Naive B cell (primary cell): Measurements from ENCODE around the gene TNFRSF25. TPM values are rescaled to one million over a fixed set of nuclear protein-coding genes. Genes with fewer than 3 reads are reported as not detected.

ENCODE experiments used
- ATAC-seq, 2 donors: fragments of 150-1000 bp; cut with Tn5 transposase; 2 replicates each; pipeline ENCODE4 v1.10.0; 2021; ENCODE audit warnings: low read depth in 2 of 2, mild to moderate bottlenecking in 2 of 2, moderate library complexity in 2 of 2
- DNase-seq: peaks from one replicate; pipeline ENCODE4 v3.0.0; 2022
- H3K27ac Mint-ChIP-seq, 6 donors: one replicate each; pipeline ENCODE4 v1.8.0; 2020 to 2022; ENCODE audit warnings: mild to moderate bottlenecking in 6 of 6, mixed read lengths in 6 of 6, moderate library complexity in 5 of 6, inconsistent platforms in 2 of 6
- H3K27me3 Mint-ChIP-seq, 3 donors: one replicate each; pipeline ENCODE4 v1.8.0; 2021 to 2022; ENCODE audit warnings: mixed read lengths in 3 of 3, mild to moderate bottlenecking in 1 of 3
- H3K36me3 Mint-ChIP-seq, 2 donors: one replicate each; pipeline ENCODE4 v1.8.0; 2020 to 2022; ENCODE audit warnings: mixed read lengths in 2 of 2, inconsistent platforms in 1 of 2, mild to moderate bottlenecking in 1 of 2
- H3K4me1 Mint-ChIP-seq, 3 donors: one replicate each; pipeline ENCODE4 v1.8.0; 2020 to 2022; ENCODE audit warnings: mixed read lengths in 3 of 3, inconsistent platforms in 1 of 3, mild to moderate bottlenecking in 1 of 3, moderate library complexity in 1 of 3
- H3K4me3 Mint-ChIP-seq, 8 donors: one replicate each; pipeline ENCODE4 v1.8.0; 2020 to 2022; ENCODE audit warnings: mild to moderate bottlenecking in 8 of 8, mixed read lengths in 8 of 8, moderate library complexity in 8 of 8, inconsistent platforms in 2 of 8
- H3K9me3 Mint-ChIP-seq, 7 donors: one replicate each; pipeline ENCODE4 v1.8.0; 2020 to 2022; ENCODE audit warnings: mixed read lengths in 7 of 7, mild to moderate bottlenecking in 5 of 7, inconsistent platforms in 2 of 7, moderate library complexity in 1 of 7
- polyA plus RNA-seq, 6 donors: library from polyadenylated mRNA; unstranded; fragments of 300-500 nt; fragmentation: Illumina TruSeq; gene quantifications; one replicate each; pipeline ENCODE4 v1.2.3, GENCODE V29; 2021; ENCODE audit warnings: low read depth in 6 of 6

Gene TNFRSF25
- polyA plus RNA-seq, 6 donors from 2014 or later: 0.28 to 0.68 TPM; not detected in 4

DNA sequence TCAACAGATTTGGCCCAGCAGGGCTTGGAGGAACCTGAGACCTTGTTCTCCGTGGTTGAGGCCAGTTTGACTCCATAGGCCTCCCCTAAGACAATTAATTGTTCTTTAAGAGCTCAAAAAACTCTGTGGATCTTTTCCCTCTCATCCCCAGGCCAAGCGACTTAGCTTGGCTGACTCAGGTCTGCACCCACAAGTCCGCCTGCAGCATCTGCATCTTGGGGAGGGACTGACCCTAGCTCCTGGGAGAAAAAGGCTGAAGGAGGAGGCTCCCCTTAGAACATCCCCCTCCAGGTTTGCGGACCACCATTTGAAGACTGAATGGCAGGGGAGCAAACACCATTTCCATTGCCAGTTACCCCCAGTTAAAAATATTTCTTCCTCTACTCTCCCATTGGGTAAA is 44.7 kb downstream of the TNFRSF25 start:
- H3K4me1 Mint-ChIP-seq: peaks cover 10 to 31% (median 17%) of the 10 kb centered on the region in 3 donors
- H3K4me3 Mint-ChIP-seq: no peak overlapping the region
- H3K27ac Mint-ChIP-seq: no peak overlapping the region
- DNase-seq (no peak), ATAC-seq (no peak)
- H3K9me3 Mint-ChIP-seq: peaks cover 0 to 4% (median 0%) of the 10 kb centered on the region in 7 donors
- no peaks in the 10 kb centered on the region for H3K36me3 Mint-ChIP-seq
- H3K27me3 Mint-ChIP-seq: peaks cover 36 to 77% (median 69%) of the 10 kb centered on the region in 3 donors

DNA sequence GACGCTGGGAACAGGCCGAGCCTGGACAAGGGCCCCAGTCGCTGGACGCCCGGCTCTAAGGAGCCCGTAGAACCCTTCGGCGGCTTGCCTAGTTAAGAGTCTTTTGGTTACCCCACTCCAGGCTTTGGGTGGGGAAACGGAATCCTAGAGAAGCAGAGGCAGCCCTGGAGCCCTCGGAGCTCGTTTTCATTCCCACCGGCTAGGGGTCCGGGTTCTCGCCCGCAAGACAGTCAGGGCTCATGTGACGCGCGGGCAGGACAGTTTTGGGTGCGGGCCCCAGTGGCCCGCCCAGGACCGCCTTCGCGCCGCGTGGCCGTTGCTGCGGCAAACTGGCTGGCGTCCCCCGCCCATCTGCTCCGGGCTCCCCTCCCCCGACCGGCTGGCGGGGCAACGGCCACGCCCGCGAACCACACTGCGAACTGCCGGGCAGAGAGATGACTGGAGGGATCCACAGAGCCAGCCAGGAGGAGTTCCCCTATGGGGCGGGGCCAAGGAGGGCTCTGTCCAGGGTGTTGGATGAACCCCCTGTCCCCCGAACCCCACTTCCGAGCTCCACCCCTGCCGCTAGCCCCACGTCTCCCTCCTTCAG is 45.4 kb downstream of the TNFRSF25 start:
- peak overlapping the region in 3 of 8 donors; percentile 41 to 58 (median 56) for H3K4me3 Mint-ChIP-seq
- H3K4me1 Mint-ChIP-seq: peaks cover 10 to 31% (median 17%) of the 10 kb centered on the region in 3 donors
- peaks cover 0 to 4% (median 0%) of the 10 kb centered on the region in 7 donors for H3K9me3 Mint-ChIP-seq
- ATAC-seq: no peak
- no peaks in the 10 kb centered on the region for H3K36me3 Mint-ChIP-seq
- no peak overlapping the region for H3K27ac Mint-ChIP-seq
- peaks cover 41 to 77% (median 71%) of the 10 kb centered on the region in 3 donors for H3K27me3 Mint-ChIP-seq
- DNase-seq: no peak

DNA sequence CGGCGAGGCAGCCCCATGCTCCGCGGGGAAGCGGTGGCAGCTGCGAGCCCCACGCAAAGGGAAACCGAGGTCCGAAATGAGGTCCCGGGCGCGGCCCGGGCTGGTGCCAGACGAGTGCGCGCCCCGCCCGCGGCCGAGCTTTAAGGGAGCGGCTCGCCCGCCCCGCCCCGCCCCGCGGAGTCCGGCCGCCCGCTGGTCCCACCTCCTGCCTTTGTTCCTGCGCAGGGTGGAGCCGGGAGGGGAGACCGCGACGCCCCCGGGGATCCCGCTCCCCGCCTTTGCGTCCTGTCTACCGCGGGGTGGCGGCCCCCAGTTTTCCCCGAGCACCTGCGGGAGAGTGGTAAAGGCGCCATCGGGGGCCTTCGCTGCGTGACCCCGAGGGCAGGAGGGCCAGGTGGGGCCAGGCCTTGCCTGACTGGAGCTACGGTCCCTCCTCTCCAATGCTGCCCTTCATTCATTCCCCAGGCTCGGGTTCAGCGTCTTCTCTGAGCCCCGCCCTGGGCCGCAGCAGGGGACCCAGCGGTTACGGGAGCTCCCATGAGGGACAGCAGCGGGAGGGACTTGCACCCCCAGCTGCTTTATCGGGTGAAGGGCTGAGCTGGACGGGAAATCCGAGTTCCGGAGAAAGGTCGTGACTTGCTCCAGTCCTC is 46.0 kb downstream of the TNFRSF25 start, which contains the start of gene HES2:
HES2 (minus strand) TSS at position 116 of the 650 bp plus-strand sequence; CDS start at position 17, 99 bp downstream.
- ATAC-seq: no peak
- Mint-ChIP-seq H3K4me3 (peak within 1 kb of the TSS in 5 of 8 donors; percentile 12 to 58 (median 44)), H3K4me1 (peaks cover 10 to 31% (median 17%) of the 10 kb centered on the region in 3 donors), H3K27me3 (peaks cover 47 to 77% (median 73%) of the 10 kb centered on the region in 3 donors), H3K9me3 (peaks cover 0 to 4% (median 0%) of the 10 kb centered on the region in 7 donors), H3K27ac (no peak within 1 kb of the TSS), H3K36me3 (no peaks in the 10 kb centered on the region)
- no peak for DNase-seq

DNA sequence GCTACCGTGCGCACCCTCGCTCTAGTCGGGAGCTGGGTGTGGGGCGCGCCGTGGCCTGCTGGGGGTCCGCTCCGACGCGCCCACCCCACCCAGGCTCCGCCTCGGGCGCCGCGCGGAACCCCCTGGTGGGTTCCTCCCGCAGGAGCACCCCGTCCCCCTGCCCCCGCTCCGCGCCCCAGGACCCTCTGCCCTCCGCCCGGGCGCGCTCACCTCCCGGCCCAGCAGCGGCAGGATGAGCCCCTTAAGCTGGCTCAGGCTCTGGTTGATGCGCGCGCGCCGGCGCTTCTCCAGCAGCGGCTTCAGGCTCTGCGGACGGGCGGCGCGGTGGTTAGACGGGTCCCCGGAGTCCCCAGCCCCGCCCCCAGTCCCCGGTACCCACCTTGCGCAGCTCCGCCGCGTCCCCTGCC is 46.6 kb downstream of the TNFRSF25 start:
- H3K36me3 Mint-ChIP-seq: no peaks in the 10 kb centered on the region
- peaks cover 52 to 79% (median 75%) of the 10 kb centered on the region in 3 donors for H3K27me3 Mint-ChIP-seq
- H3K4me1 Mint-ChIP-seq: peaks cover 12 to 32% (median 19%) of the 10 kb centered on the region in 3 donors
- peaks cover 0 to 4% (median 0%) of the 10 kb centered on the region in 7 donors for H3K9me3 Mint-ChIP-seq
- DNase-seq (no peak), ATAC-seq (no peak)
- no peak overlapping the region for H3K27ac Mint-ChIP-seq
- H3K4me3 Mint-ChIP-seq: peak overlapping the region in 1 of 8 donors; percentile 58

DNA sequence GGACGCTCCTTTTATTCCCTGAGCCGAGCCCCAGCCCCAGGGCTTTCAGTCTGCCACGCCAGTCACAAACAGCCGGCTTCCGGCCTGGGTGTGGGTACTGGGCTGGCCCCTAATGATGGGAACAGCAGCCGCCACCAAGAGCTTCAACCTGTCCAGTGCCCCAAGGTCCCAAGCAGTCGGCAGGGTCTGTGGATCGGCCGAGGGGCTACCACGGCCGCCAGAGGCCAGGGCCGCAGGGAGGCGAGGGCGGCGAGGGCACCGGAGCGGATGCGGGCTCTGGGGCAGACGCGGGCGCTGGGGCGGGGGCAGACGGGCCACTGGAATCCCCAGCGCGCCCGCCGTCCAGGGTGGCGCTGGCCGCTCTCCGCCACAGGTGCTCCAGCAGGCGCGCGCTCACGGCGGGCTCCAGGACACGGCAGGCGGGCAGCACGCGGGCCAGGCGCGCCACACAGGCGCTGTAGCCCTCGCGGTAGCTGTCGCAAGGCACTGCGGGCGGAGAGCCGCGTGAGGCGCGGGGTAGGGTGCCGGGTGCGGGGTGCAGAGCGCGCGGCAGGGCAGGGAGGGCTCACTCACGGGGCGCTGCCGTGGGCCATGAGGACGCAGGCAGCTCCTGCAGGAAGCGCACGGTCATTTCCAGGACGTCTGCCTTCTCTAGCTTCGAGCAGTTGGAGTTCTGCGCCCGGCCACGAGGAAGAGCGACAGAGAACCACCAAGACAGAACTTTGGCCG is 47.1 kb downstream of the TNFRSF25 start:
- Mint-ChIP-seq H3K27me3 (peaks cover 54 to 79% (median 73%) of the 10 kb centered on the region in 3 donors), H3K27ac (no peak overlapping the region), H3K4me3 (peak overlapping the region in 2 of 8 donors; percentile 51 to 58), H3K4me1 (peaks cover 7 to 29% (median 16%) of the 10 kb centered on the region in 3 donors), H3K36me3 (no peaks in the 10 kb centered on the region), H3K9me3 (peaks cover 0 to 4% (median 0%) of the 10 kb centered on the region in 7 donors)
- DNase-seq (no peak), ATAC-seq (no peak)

DNA sequence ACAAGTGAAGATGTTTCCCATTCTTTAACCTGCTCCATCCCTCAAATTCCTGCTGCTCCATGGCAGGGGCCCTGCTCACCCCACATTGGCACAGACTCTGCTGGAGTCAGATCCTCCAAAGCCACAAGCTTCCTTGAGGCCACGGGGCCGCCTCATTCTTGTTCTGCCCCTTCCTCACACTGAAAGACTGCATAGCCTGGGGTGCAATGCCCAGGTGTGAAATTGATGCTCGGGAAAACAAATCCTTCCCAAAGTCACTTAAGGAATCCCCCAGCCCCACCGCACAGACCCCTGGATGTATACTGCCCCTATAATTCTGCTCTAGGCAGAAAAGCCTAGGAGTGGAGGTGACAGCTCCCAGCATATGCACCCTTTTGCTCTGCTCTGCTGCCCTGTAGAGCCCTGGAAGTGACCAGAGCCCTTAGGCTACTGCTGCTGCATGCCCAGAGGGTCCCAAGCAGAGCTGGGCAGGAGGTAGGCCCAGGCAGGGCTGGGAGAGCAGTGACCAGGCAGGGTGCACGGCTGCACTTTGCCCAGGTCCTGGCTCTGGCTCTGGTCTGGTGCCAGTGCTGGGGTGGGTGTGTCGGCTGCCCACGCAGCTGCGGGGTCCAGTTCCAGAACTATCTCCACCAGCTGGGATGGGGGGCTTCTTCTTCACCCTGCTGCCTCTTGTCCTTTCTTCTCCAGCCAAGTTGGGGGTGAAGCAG is 47.9 kb downstream of the TNFRSF25 start:
- ATAC-seq (no peak), DNase-seq (no peak)
- Mint-ChIP-seq H3K4me3 (no peak overlapping the region), H3K27me3 (peaks cover 51 to 79% (median 72%) of the 10 kb centered on the region in 3 donors), H3K27ac (no peak overlapping the region), H3K36me3 (no peaks in the 10 kb centered on the region), H3K9me3 (peaks cover 0 to 4% (median 0%) of the 10 kb centered on the region in 7 donors), H3K4me1 (peaks cover 7 to 22% (median 13%) of the 10 kb centered on the region in 3 donors)

DNA sequence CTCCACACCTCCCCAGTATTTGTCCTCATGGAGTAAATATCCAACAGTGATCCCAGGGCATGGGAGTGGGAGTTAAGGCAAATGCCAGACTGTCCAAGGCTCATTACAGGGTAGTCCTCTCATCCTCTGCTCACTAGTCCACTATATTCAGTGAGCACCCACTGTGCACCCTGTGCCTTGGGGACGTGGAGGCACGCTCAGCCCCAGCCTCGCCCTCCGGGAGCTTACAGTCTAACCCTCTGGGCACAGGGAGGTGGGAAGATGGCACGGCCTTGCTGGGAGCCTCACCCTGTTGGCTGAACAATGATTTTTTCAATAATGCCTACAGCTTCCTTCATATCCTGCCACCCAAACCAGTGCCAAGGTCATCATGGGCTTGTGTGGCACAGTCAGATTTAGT is 49.1 kb downstream of the TNFRSF25 start:
- Mint-ChIP-seq H3K4me1 (peaks cover 7 to 18% (median 11%) of the 10 kb centered on the region in 3 donors), H3K4me3 (no peak overlapping the region), H3K9me3 (peaks cover 0 to 4% (median 0%) of the 10 kb centered on the region in 7 donors), H3K27me3 (peaks cover 52 to 75% (median 67%) of the 10 kb centered on the region in 3 donors), H3K36me3 (no peaks in the 10 kb centered on the region), H3K27ac (no peak overlapping the region)
- ATAC-seq (no peak), DNase-seq (no peak)

DNA sequence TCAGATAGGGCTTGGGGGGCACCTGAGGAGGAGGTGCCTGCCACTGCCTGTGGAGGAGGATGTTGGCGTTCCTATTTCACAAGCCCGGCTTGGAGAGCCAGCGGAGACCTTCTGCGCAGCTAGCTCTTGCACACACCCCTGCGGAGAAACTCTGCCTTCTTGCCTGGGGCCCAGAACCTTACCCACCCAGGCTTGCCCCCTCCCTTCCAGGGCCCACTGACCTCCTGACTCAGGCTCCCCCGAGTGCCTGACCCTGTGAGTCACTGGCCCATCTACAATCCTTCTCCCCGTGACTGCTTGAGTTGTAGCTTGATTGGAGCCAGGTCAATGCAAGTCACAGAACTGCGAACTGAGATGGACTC is 49.7 kb downstream of the TNFRSF25 start:
- Mint-ChIP-seq H3K4me1 (peaks cover 7 to 18% (median 11%) of the 10 kb centered on the region in 3 donors), H3K27ac (no peak overlapping the region), H3K27me3 (peaks cover 46 to 70% (median 61%) of the 10 kb centered on the region in 3 donors), H3K4me3 (no peak overlapping the region), H3K36me3 (no peaks in the 10 kb centered on the region), H3K9me3 (peaks cover 0 to 1% (median 0%) of the 10 kb centered on the region in 7 donors)
- ATAC-seq: no peak
- no peak for DNase-seq

DNA sequence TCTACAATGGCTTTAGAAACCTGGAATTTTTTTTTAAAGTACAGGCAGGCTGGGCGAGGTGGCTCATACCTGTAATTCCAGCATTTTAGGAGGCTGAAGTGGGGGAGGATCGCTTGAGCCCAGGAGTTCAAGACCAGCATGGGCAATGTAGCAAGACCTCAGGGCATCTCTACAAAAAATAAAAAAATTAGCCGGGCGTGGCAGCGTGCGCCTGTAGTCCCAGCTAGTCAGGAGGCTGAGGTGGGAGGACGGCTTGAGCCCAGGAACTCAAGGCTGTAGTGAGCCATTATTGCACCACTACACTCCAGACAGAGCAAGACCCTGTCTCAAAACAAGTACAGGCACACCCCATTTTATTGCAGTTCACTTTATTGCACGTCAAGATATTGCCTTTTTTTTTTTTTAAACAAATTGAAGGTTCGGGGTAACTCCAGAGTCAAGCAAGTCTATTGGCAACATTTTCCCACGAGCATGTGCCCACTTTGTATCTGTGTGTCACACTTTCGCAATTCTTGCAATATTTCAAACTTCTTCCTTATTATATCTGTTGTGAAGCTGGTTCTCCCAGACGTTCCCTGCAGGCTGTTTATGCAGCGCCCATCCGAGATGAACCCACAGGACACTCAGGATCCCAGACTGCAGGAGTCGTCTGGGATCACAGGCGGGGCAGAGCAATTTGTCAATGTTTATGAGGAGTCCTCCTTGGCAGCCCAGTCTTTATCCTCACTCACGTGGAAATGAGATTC is 50.9 kb downstream of the TNFRSF25 start:
- no peak for ATAC-seq
- H3K36me3 Mint-ChIP-seq: no peaks in the 10 kb centered on the region

DNA sequence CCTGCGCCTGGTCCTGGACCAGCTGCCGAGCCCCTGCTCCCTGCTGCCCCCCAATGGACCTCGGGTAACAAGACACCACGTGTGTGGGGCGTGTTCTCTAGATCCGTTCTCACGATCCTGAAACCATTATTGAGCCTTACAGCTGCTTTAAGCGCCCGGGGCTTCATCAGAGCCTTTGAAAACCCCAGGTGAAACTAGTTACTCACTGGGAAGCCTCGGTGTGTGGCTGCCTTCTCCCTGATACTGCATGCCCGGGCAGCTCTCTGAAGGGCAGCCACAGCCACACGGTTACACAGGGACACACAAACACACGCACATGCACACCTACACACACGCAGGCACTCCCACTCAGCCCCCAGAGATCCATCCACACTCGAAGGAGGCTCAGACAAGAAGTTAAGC is 51.5 kb downstream of the TNFRSF25 start:
- Mint-ChIP-seq H3K27ac (peak overlapping the region in 1 of 6 donors; percentile 67), H3K9me3 (peaks cover 0 to 1% (median 0%) of the 10 kb centered on the region in 7 donors), H3K36me3 (no peaks in the 10 kb centered on the region), H3K4me1 (peaks cover 3 to 5% (median 5%) of the 10 kb centered on the region in 3 donors), H3K27me3 (peaks cover 46 to 71% (median 47%) of the 10 kb centered on the region in 3 donors), H3K4me3 (peak overlapping the region in 2 of 8 donors; percentile 9 to 40)
- no peak for DNase-seq
- ATAC-seq: peak in 1 of 2 donors; percentile 28

More for the DNA sequence above, 50.9 kb downstream of the TNFRSF25 start:
- H3K9me3 Mint-ChIP-seq: peaks cover 0 to 1% (median 0%) of the 10 kb centered on the region in 7 donors
- no peak overlapping the region for H3K27ac Mint-ChIP-seq
- peak overlapping the region in 1 of 8 donors; percentile 41 for H3K4me3 Mint-ChIP-seq
- DNase-seq: no peak
- peaks cover 4 to 8% (median 6%) of the 10 kb centered on the region in 3 donors for H3K4me1 Mint-ChIP-seq
- H3K27me3 Mint-ChIP-seq: peaks cover 47 to 73% (median 50%) of the 10 kb centered on the region in 3 donors

DNA sequence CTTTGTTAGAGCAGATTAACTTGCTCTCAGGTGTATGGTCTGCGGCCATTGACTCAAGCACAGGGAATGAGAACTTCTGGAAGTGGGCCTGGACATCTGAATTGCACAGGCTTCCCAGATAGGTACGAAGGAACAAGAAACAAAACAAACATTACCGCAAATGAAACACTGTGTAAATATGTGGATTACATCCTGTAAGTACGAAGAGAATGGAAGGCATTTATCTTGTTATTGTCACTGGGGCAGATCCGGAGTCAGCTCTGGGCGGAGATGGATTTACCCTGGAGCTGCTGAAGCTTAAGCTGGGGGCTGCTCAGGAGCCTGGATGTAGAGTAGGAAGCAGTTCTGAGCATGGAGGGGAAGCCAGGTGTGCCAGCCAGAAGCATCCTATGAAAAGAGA is 53.1 kb downstream of the TNFRSF25 start:
- peaks cover 3 to 5% (median 5%) of the 10 kb centered on the region in 3 donors for H3K4me1 Mint-ChIP-seq
- ATAC-seq: no peak
- H3K27ac Mint-ChIP-seq: no peak overlapping the region

More for the DNA sequence above, 53.1 kb downstream of the TNFRSF25 start:
- H3K9me3 Mint-ChIP-seq: peaks cover 0 to 1% (median 0%) of the 10 kb centered on the region in 7 donors
- DNase-seq: no peak
- no peak overlapping the region for H3K4me3 Mint-ChIP-seq
- no peaks in the 10 kb centered on the region for H3K36me3 Mint-ChIP-seq
- peaks cover 42 to 71% (median 50%) of the 10 kb centered on the region in 3 donors for H3K27me3 Mint-ChIP-seq
